AG09309 (cell line): Measurements from ENCODE around the gene ASB2.

Experiments used
- DNase-seq: peaks from one replicate; pipeline ENCODE4 v3.0.0-alpha.2; 2010; ENCODE audit warnings: low read depth
- H3K4me3 ChIP-seq: 2 replicates; pipeline ENCODE4 v1.5.1; 2011; ENCODE audit warnings: mild to moderate bottlenecking, low read depth, low read length, moderate library complexity; ENCODE audit not compliant: control insufficient read depth
- CTCF ChIP-seq: IDR thresholded peaks from 2 replicates; pipeline ENCODE4 v1.5.1; 2011; ENCODE audit warnings: mild to moderate bottlenecking, low read depth, low read length, inconsistent platforms; ENCODE audit not compliant: insufficient read depth, control insufficient read depth; ENCODE audit errors: missing control alignments

ASB2 gene

GRCh38 chr14:94011795-94012194, 35.4 kb upstream of the ASB2 start:
- no peak overlapping the region for H3K4me3 ChIP-seq
- no peak for TF ChIP-seq CTCF
- no peak for DNase-seq

DNA sequence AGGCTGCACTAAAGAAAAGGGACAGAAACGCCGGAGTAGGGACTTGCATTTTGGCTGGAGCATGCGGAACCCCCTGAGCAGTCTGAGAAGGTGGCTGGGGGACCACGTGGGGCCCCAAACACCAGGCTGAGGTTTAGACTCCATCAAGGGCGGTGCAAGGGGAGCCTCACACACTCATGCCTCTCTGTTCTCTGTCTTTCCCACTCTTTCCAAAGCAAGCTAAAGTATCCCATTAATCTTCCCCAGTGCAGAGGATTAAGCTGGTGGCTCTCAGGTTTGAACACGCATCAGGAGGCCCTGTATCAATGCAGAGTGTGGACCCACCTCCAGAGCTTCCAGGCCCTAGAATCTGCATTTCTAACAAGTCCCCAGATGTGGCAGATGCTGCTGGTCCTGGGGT, 34.3 kb upstream of the ASB2 start:
- no peak overlapping the region for H3K4me3 ChIP-seq

DNA sequence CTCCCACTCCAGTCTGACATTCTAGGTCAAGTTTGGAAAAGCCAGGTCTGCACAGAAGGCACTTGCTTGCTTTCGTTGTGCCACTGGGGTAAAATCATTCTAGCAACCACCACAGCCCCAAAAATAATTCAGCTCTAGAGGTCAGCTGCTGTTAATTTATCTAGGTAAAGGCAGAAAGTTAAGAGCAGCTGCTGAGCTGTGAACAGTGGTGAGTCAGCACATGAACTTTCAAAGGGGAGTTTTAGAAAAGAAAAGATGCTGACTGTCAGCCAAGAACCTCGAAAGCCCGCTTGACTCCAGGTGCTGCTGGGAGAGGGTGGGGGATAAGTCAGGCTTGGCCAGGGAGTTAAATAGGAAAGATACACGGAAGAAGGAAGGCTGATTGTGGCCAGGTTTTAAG, 33.4 kb upstream of the ASB2 start:
- no peak for DNase-seq
- no peak for TF ChIP-seq CTCF
- no peak overlapping the region for H3K4me3 ChIP-seq

More for the DNA sequence above, 34.3 kb upstream of the ASB2 start:
- TF ChIP-seq CTCF, result no peak
- no peak for DNase-seq

GRCh38 chr14:94008234-94008633, 31.9 kb upstream of the ASB2 start:
- DNase-seq, result no peak
- no peak for TF ChIP-seq CTCF
- no peak overlapping the region for H3K4me3 ChIP-seq

GRCh38 chr14:94005324-94006073, 29.1 kb upstream of the ASB2 start:
- peak; percentile 47 for TF ChIP-seq CTCF
- no peak for DNase-seq

DNA sequence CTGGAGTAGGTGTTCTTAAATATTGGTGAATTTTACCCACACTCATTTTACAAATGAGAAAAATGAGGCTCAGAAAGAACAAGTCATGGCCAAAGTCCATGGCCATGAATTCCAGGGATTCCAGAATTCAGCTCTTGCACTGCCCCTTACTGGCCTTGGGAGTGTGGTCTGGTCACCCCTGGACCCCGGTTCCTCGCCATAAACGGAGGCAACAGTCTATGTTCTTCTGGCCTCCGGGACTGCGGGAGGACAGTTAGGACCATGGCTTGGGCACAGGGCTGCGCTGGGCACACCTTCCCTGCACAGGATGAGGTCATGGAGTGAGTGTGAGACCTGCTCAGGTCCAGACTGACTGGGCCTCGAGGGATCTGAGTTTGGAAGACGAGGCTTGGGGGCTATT, 27.6 kb upstream of the ASB2 start:
- no peak for TF ChIP-seq CTCF
- no peak overlapping the region for H3K4me3 ChIP-seq
- DNase-seq, result no peak

More at GRCh38 chr14:94005324-94006073, 29.1 kb upstream of the ASB2 start:
- no peak overlapping the region for H3K4me3 ChIP-seq
